AG09319 (cell line): ENCODE data around the gene GALNT9.

Experiments
- DNase-seq: peaks from one replicate; pipeline ENCODE4 v3.0.0-alpha.2; 2010; ENCODE audit warnings: low read depth; ENCODE audit errors: extremely low read depth
- CTCF ChIP-seq: IDR thresholded peaks from 2 replicates; pipeline ENCODE4 v1.5.1; 2011; ENCODE audit warnings: low read depth, mild to moderate bottlenecking, inconsistent platforms, low read length, moderate library complexity

The GALNT9 gene

GRCh38 chr12:132345126-132345525 is 15.7 kb upstream of the GALNT9 start:
- no peak for TF ChIP-seq CTCF
- DNase-seq = no peak

- no peak for TF ChIP-seq CTCF
- DNase-seq = no peak
Observed at GRCh38 chr12:132344601-132345000, 15.2 kb upstream of the GALNT9 start.

- no peak for TF ChIP-seq CTCF
Observed at GRCh38 chr12:132344181-132344580, 14.8 kb upstream of the GALNT9 start.

GRCh38 chr12:132343294-132344004 is 14.1 kb upstream of the GALNT9 start:
- DNase-seq = no peak
- no peak for TF ChIP-seq CTCF

More at GRCh38 chr12:132344181-132344580, 14.8 kb upstream of the GALNT9 start:
- DNase-seq = no peak

GRCh38 chr12:132342251-132343227 is 13.2 kb upstream of the GALNT9 start:
- no peak for DNase-seq
- no peak for TF ChIP-seq CTCF

GRCh38 chr12:132341318-132342050 is 12.1 kb upstream of the GALNT9 start:
- no peak for DNase-seq
- no peak for TF ChIP-seq CTCF
